GM12801 (cell line): ENCODE measurements around the gene PSMG3.

Experiments used
- TF ChIP-seq, protein P1 (sequence below): IDR thresholded peaks from one replicate; pipeline ENCODE4 v1.5.1; 2011; ENCODE audit warnings: control low read depth; ENCODE audit not compliant: insufficient read length; ENCODE audit errors: extremely low read depth

The PSMG3 gene

DNA sequence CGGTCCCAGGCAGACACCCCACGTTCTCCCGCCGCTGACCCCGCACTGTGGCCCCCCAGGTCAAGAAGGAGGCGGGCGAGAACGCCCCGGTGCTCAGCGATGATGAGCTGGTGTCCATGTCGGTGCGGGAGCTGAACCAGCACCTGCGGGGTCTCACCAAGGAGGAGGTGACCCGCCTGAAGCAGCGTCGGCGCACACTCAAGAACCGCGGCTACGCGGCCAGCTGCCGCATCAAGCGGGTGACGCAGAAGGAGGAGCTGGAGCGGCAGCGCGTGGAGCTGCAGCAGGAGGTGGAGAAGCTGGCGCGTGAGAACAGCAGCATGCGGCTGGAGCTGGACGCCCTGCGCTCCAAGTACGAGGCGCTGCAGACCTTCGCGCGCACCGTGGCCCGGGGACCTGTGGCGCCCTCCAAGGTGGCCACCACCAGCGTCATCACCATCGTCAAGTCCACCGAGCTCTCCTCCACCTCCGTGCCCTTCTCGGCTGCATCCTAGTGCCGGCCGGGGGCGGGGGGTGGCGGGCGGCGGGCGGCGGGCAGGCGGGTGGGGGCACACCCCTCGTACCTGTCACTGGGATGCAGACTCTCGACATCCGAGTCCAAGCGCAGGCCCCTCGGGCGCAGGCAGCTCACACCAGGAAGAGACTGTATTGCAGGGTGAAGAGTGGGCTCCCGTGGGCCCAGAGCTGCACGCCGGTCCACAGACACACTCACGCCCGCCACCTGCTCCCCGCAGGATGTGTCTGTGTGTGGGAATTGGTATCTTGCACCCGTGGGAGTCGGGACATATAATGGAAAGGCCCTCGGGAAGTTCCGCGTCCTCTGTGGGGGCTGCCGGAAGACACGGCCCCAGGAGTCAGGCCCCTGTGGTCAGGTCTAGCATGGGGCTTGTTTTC, 29.7 kb downstream of the PSMG3 start:
- TF ChIP-seq, protein P1, sequence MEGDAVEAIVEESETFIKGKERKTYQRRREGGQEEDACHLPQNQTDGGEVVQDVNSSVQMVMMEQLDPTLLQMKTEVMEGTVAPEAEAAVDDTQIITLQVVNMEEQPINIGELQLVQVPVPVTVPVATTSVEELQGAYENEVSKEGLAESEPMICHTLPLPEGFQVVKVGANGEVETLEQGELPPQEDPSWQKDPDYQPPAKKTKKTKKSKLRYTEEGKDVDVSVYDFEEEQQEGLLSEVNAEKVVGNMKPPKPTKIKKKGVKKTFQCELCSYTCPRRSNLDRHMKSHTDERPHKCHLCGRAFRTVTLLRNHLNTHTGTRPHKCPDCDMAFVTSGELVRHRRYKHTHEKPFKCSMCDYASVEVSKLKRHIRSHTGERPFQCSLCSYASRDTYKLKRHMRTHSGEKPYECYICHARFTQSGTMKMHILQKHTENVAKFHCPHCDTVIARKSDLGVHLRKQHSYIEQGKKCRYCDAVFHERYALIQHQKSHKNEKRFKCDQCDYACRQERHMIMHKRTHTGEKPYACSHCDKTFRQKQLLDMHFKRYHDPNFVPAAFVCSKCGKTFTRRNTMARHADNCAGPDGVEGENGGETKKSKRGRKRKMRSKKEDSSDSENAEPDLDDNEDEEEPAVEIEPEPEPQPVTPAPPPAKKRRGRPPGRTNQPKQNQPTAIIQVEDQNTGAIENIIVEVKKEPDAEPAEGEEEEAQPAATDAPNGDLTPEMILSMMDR, result no peak

DNA sequence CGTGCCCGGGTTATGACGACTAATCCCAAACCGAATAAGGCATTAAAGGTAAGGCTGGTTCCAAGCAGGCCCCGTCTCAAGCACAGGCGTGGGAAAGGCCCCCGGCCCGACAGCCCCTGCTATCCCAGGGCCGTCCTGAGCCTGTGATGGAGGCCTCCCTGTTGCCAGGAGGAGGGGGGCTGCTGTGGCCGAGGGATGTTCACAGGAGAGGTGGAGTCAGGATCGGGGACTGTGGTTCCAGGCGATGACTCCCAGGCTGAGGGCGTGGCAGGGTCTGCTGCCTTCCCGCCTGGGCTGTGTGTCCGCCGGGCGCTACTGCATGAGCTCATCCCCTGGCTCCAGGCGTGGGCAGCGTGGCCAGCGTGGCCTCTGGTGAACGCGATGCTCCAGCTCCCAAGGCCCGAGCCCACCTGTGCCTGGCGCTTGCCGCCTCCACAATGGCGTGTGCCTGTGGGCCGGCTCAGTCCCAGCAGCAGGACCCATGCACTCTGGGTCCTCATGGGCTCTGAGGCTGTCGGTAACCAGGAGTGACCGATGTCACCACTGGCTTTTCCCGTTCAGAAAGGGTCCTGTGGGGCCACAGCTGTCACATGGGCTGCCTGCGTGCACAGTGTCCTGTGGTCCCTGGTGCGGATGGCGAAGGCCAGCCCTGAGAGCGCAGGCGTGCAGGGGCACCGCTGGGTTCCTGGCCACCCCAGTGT, 30.5 kb downstream of the PSMG3 start:
- TF ChIP-seq, protein P1, result no peak

DNA sequence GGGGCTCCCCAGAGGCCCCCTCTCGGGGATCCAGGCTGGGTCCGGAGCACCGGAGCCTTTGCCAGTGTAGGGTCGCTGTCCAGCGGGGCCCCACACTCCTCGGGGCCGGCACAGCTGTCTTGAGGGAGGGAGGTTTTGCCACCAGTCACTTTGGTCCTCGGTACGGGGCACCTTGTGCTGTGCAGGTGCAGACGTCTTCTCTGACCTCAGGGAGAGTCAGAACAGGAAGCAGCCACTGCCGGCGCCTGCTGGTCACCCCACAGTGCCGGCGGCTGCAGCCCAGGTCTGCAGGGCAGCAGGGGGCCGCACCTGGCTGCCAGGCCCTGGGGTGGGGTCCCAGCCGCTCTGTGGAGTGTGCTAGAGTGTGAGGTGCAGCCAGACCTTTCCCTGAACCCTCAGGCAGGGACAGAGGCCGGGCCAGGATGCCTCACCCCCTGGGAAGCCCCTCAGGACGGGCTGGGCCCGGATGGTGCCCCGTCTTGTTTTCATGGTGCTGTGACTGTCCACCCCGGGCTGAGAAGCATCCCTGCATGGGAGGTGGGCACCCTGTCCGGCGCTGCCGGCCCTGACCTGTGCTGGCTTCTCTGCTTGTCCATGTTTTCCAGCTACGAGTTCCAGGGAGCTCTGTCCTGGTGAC, 31.2 kb downstream of the PSMG3 start:
- TF ChIP-seq, protein P1, result no peak

DNA sequence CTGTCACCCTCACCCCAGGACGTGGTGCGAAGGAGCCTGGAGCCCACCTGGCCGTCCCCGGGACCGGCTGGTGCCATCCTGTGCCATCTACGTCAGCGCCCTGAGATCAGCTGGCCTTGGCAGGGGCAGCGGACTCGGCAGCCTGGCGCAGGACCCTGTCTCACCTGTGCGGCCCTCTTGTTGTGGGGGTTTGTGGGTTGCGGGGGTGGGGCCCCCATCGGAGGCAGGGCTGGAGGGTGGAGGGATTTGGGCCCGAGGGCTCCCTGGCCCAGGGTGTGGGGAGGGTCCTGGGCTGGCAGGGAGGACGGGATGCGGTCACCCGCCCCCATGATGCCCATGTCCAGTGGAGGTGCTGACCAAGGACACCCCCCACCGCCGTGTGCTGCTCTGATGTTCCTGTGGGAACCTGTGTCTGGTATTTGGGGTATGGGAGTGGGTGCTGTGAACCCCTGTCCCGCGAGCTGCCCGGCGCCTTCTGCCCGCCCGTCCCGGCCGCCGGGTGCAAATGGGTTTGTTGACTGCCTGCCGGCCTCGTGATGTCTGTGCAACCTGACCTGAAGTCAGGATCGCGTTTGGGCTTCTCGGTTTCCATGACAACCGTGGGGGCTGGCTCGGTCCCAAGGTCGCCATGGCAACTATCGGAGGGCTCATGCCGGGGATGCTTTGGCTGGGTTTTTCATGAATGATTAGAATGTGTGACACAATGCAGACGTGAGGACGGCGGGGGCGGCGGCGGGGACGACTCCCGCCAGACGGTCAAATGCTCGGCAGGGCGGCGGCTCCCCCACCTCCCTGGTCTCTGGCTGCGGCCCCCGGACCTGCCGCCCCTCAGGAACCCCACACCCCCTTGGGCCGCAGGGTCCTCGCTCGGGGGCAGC, 32.1 kb downstream of the PSMG3 start:
- TF ChIP-seq, protein P1, result no peak

DNA sequence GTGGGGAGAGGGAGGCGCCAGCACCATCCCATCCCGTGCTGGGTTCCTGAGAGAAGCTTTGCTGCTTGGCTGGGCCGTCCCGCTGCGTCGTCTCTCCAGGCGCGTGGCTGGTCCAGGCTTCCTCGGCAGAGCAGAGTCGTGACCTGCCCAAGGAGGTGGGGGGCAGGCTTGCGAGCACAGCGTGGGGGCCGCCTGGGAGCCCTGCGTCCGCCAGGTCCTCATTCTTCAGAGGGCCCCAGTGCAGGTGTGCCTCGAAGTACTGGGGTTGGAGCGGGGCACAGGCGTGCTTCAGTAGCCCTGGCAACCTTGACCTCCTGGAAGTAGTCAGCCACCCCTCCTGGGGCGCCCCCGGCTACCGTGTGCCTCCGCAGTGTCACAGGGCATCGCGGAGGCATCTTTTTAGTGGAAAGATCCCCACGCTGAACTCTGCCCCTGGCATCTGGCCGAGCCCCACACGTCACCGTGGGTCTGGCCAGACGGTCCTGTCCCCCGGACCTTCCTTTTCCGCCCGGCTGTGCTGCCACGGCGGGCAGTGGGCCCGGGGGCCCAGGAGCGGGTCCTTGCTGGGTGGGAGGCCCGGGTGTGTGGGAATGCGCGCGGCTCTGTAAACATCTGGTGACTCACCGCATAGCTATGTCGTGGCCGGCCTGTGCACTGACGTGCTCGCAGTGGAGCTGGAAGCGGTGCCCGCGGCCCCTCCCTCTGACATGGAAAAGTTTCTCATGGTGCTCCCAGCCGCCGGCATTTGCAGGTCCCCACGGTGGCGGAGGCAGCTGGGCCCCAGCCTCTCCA, 32.9 kb downstream of the PSMG3 start:
- TF ChIP-seq, protein P1, result no peak

DNA sequence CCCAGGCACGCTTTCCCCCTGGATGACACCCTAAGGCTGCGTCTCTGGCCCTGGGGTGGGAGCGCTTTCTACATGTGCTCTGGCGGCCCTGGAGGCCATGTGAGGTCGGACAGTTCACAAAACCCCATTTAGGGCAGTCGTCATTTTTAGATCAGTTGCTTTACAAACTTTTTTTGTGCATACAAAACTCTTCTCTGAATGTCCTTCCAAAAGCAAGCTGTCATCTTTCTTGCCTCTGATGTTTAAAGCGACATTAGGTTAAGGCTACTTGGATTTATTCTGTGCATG, 33.4 kb downstream of the PSMG3 start:
- TF ChIP-seq, protein P1, result no peak
